K562 (cell line): ENCODE data around the gene NHLH1. TPM values are rescaled to one million over a fixed set of nuclear protein-coding genes. Genes with fewer than 3 reads are reported as not detected.
A peak's percentile ranks its signal among the peaks of the same experiment; 100 is the strongest.

Experiments used
- ARID2 ChIP-seq: fragments of 450-650 bp; IDR thresholded peaks from 2 replicates; pipeline ENCODE4 v1.6.1; 2017; ENCODE audit warnings: antibody characterized with exemption, mild to moderate bottlenecking
- BACH1 ChIP-seq: fragments of 200-800 bp; sonication (Bioruptor generic); IDR thresholded peaks from 2 replicates; pipeline ENCODE4 v1.6.1; 2016; ENCODE audit warnings: missing genetic modification characterization, missing compliant biosample characterization
- BHLHE40 ChIP-seq: IDR thresholded peaks from 2 replicates; pipeline ENCODE4 v1.6.1; 2011; ENCODE audit warnings: low read length, improper control_type of control experiment
- CREB3 ChIP-seq: fragments of 450-650 bp; conservative IDR thresholded peaks from 2 replicates; pipeline ENCODE4 v1.6.1; 2016; ENCODE audit warnings: missing genetic modification characterization, low read depth, mild to moderate bottlenecking, missing compliant biosample characterization, moderate library complexity
- E2F3 ChIP-seq: fragments of 250-450 bp; sonication (Bioruptor Pico); IDR thresholded peaks from 2 replicates; pipeline ENCODE4 v1.4.0; 2020; ENCODE audit warnings: mild to moderate bottlenecking
- ESRRA ChIP-seq: fragments of 450-650 bp; IDR thresholded peaks from 2 replicates; pipeline ENCODE4 v1.6.1; 2014; ENCODE audit warnings: low read depth, mild to moderate bottlenecking, moderate library complexity, borderline replicate concordance
- GTF2E2 ChIP-seq: fragments of 200-800 bp; sonication (Bioruptor generic); IDR thresholded peaks from 2 replicates; pipeline ENCODE4 v1.6.1; 2016; ENCODE audit warnings: missing genetic modification characterization, missing compliant biosample characterization
- MCM7 ChIP-seq, 2 experiments: fragments of 450-650 bp; IDR thresholded peaks; 2 replicates each; pipeline ENCODE4 v1.6.1; 2016 to 2018
- MTA3 ChIP-seq: fragments of 450-650 bp; formaldehyde crosslinking; IDR thresholded peaks from 2 replicates; pipeline ENCODE4 v1.6.1; 2017; ENCODE audit warnings: mild to moderate bottlenecking, borderline replicate concordance
- NR2F6 ChIP-seq: fragments of 450-650 bp; formaldehyde crosslinking; IDR thresholded peaks from 2 replicates; pipeline ENCODE4 v1.4.0; 2020; ENCODE audit warnings: mild to moderate bottlenecking
- PML ChIP-seq: IDR thresholded peaks from 2 replicates; pipeline ENCODE4 v1.6.1; 2012; ENCODE audit warnings: low read length, inconsistent platforms
- RREB1 ChIP-seq: fragments of 250-450 bp; sonication (Bioruptor Pico); IDR thresholded peaks from 2 replicates; pipeline ENCODE4 v1.4.0; 2020
- STAG1 ChIP-seq: sonication (generic); formaldehyde crosslinking; IDR thresholded peaks from 2 replicates; pipeline ENCODE4 v1.5.0; 2020; ENCODE audit warnings: missing genetic modification reagents, borderline replicate concordance
- STAT5A ChIP-seq: IDR thresholded peaks from 2 replicates; pipeline ENCODE4 v1.6.1; 2012; ENCODE audit warnings: low read length, inconsistent platforms, borderline replicate concordance
- TAF9B ChIP-seq: fragments of 450-650 bp; IDR thresholded peaks from 2 replicates; pipeline ENCODE4 v1.6.1; 2018; ENCODE audit warnings: mild to moderate bottlenecking; ENCODE audit not compliant: partially characterized antibody
- XRCC3 ChIP-seq: fragments of 450-650 bp; IDR thresholded peaks from 2 replicates; pipeline ENCODE4 v1.6.1; 2017; ENCODE audit warnings: mild to moderate bottlenecking, moderate library complexity
- ZKSCAN1 ChIP-seq: fragments of 150-350 bp; IDR thresholded peaks from 2 replicates; pipeline ENCODE4 v1.6.1; 2016; ENCODE audit warnings: low read depth, low read length
- ZNF140 ChIP-seq: fragments of 250-450 bp; sonication (Bioruptor Pico); IDR thresholded peaks from 2 replicates; pipeline ENCODE4 v1.8.0; 2021; ENCODE audit warnings: moderate library complexity, mild to moderate bottlenecking, inconsistent platforms
- ZNF175 ChIP-seq: fragments of 200-800 bp; sonication (Bioruptor generic); IDR thresholded peaks from 2 replicates; pipeline ENCODE4 v1.6.1; 2016; ENCODE audit warnings: low read depth, mild to moderate bottlenecking, missing genetic modification characterization, missing compliant biosample characterization
- ZNF212 ChIP-seq: fragments of 450-650 bp; formaldehyde crosslinking; IDR thresholded peaks from 2 replicates; pipeline ENCODE4 v1.4.0; 2020; ENCODE audit warnings: mild to moderate bottlenecking
- ZNF41 ChIP-seq: fragments of 250-450 bp; sonication (Bioruptor Pico); conservative IDR thresholded peaks from 2 replicates; pipeline ENCODE4 v1.4.0; 2020; ENCODE audit warnings: mild to moderate bottlenecking
- ZNF707 ChIP-seq: fragments of 250-450 bp; sonication (Bioruptor Pico); conservative IDR thresholded peaks from 2 replicates; pipeline ENCODE4 v1.8.0; 2022; ENCODE audit warnings: inconsistent platforms, mild to moderate bottlenecking, moderate library complexity
- ZSCAN29 ChIP-seq: fragments of 450-650 bp; IDR thresholded peaks from 2 replicates; pipeline ENCODE4 v1.6.1; 2017
- polyA plus RNA-seq, 8 experiments: library from polyadenylated mRNA; depleted of rRNA in 4 of 8; stranded (reverse) in 5 of 8; unstranded in 3 of 8; fragments of >200 nt; fragmentation: Nextera tagmentation in 2 of 8; fragmentation: Illumina TruSeq in 1 of 8; extraction: Ambion mirVana in 2 of 8; extraction: Trizol in 1 of 8; gene quantifications; 2 replicates each; pipeline versions ENCODE4 v1.2.1 to v1.2.3, GENCODE V29; 2011 to 2014; ENCODE audit warnings: inconsistent platforms in 1 of 8, missing spikeins in 1 of 8
- total RNA-seq, 7 experiments: library from RNA; depleted of rRNA in 6 of 7; stranded (reverse); fragments of >200 nt in 6 of 7; fragmentation: Illumina TruSeq in 2 of 7; extraction: Trizol in 2 of 7; gene quantifications; 2 replicates each; pipeline versions ENCODE4 v1.2.1 to v1.2.3, GENCODE V29; 2011 to 2021; ENCODE audit warnings: low replicate concordance in 1 of 7

The NHLH1 gene
- total and polyA plus RNA-seq, 9 of the 15 experiments (the other 6 are each of a cell fraction or from before 2014, with no cell fraction given), result 0.09 to 1.3 (median 0.35) TPM; not detected in 1

GRCh38 chr1:160362168-160362957 lies 4.5 kb upstream of the NHLH1 start (continued):
- no peak for TF ChIP-seq ZNF707 (CRISPR knock-in tag)
- no peak for TF ChIP-seq STAT5A
- TF ChIP-seq RREB1 (CRISPR knock-in tag), result no peak
- TF ChIP-seq ZNF140 (CRISPR knock-in tag), result no peak
- no peak for TF ChIP-seq CREB3 (tag)
- TF ChIP-seq ZNF175 (CRISPR knock-in tag), result peak; percentile 87; the same call in 1 of the 2 replicates
- TF ChIP-seq ARID2, result no peak
- TF ChIP-seq ZSCAN29, result no peak
- TF ChIP-seq GTF2E2 (tag), result peak; percentile 75
- no peak for TF ChIP-seq STAG1 (CRISPR knock-in tag)
- no peak for TF ChIP-seq E2F3 (CRISPR knock-in tag)
- 0 out of 2 replicates have a peak, but pooled peaks have one; percentile 27 for TF ChIP-seq ESRRA
- no peak for TF ChIP-seq ZKSCAN1
- peak; percentile 84; the same call in 1 of the 2 replicates for TF ChIP-seq BACH1 (tag)
- no peak for TF ChIP-seq TAF9B
- TF ChIP-seq MCM7 (IDR thresholded peaks at IDR 0.05), result no peak
- no peak for TF ChIP-seq ZNF212 (CRISPR knock-in tag)
- 0 out of 2 replicates have a peak, but pooled peaks have one; percentile 27 for TF ChIP-seq PML
- TF ChIP-seq BHLHE40, result no peak; the same call in 1 of the 2 replicates
- TF ChIP-seq ZNF41, result no peak
- no peak; the same call in 1 of the 2 replicates for TF ChIP-seq MTA3
- TF ChIP-seq XRCC3, result no peak
- TF ChIP-seq NR2F6 (CRISPR knock-in tag), result no peak
